Measurements from ENCODE around the gene ANKRD23. TPM values are rescaled to one million over a fixed set of nuclear protein-coding genes. Genes with fewer than 3 reads are reported as not detected.

ANKRD23 gene
- total RNA-seq, 3 donors from 2014 or later (not counting 1 experiment from before 2014, with no cell fraction given), result 8.3 to 11.2 (median 10.1) TPM

GRCh38 chr2:96846825-96847224 is 3.0 kb upstream of the ANKRD23 start:
- Mint-ChIP-seq H3K27me3 (ENCODE audit: low read depth in 2 of 2) (no peaks in the 10 kb centered on the region), H3K36me3 (no peaks in the 10 kb centered on the region), H3K9me3 (no peaks in the 10 kb centered on the region), H3K4me1 (peaks cover 0 to 5% of the 10 kb centered on the region in 2 donors), H3K4me3 (no peak overlapping the region), H3K27ac (no peak overlapping the region)
- Histone ChIP-seq H3K4me1 (ENCODE audit: control insufficient read depth, insufficient read depth, low read length) (no peaks in the 10 kb centered on the region), H3K27me3 (ENCODE audit: control insufficient read depth, insufficient read depth, low read length) (no peaks in the 10 kb centered on the region), H3K4me3 (ENCODE audit: low read length) (no peak overlapping the region), H3K36me3 (ENCODE audit: control insufficient read depth, insufficient read depth, low read length) (peaks cover 30% of the 10 kb centered on the region), H3K27ac (ENCODE audit: low read length) (no peak overlapping the region), H3K9me3 (ENCODE audit: control insufficient read depth, insufficient read depth, low read length) (no peaks in the 10 kb centered on the region)
- TF ChIP-seq, protein P1, sequence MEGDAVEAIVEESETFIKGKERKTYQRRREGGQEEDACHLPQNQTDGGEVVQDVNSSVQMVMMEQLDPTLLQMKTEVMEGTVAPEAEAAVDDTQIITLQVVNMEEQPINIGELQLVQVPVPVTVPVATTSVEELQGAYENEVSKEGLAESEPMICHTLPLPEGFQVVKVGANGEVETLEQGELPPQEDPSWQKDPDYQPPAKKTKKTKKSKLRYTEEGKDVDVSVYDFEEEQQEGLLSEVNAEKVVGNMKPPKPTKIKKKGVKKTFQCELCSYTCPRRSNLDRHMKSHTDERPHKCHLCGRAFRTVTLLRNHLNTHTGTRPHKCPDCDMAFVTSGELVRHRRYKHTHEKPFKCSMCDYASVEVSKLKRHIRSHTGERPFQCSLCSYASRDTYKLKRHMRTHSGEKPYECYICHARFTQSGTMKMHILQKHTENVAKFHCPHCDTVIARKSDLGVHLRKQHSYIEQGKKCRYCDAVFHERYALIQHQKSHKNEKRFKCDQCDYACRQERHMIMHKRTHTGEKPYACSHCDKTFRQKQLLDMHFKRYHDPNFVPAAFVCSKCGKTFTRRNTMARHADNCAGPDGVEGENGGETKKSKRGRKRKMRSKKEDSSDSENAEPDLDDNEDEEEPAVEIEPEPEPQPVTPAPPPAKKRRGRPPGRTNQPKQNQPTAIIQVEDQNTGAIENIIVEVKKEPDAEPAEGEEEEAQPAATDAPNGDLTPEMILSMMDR (IDR thresholded peaks at IDR 0.05), result no peak
- no peak for DNase-seq
- no peak for ATAC-seq
- intact Hi-C loops (cut with micrococcal nuclease), result no loop called here
- WGBS (ENCODE audit: insufficient coverage), result 98% methylated on average over 5 of the region's 5 CpGs

GRCh38 chr2:96844405-96844808 is 586 bp upstream of the ANKRD23 start:
- ATAC-seq, result no peak
- 88% methylated on average over 17 of the region's 17 CpGs for WGBS (ENCODE audit: insufficient coverage)

GRCh38 chr2:96842600-96842999 is 1.2 kb downstream of the ANKRD23 start:
- Histone ChIP-seq H3K4me3 (ENCODE audit: low read length) (no peak overlapping the region), H3K27ac (ENCODE audit: low read length) (no peak overlapping the region), H3K36me3 (ENCODE audit: control insufficient read depth, insufficient read depth, low read length) (peaks cover 6% of the 10 kb centered on the region), H3K4me1 (ENCODE audit: control insufficient read depth, insufficient read depth, low read length) (peaks cover 27% of the 10 kb centered on the region), H3K27me3 (ENCODE audit: control insufficient read depth, insufficient read depth, low read length) (no peaks in the 10 kb centered on the region), H3K9me3 (ENCODE audit: control insufficient read depth, insufficient read depth, low read length) (no peaks in the 10 kb centered on the region)
- no peaks in the 10 kb centered on the region for H3K9me3 Mint-ChIP-seq
- peaks cover 11 to 25% of the 10 kb centered on the region in 2 donors for H3K4me1 Mint-ChIP-seq
- H3K36me3 Mint-ChIP-seq, result no peaks in the 10 kb centered on the region
- ATAC-seq, result no peak
- H3K27me3 Mint-ChIP-seq (ENCODE audit: low read depth in 2 of 2), result no peaks in the 10 kb centered on the region
- TF ChIP-seq, protein P1 (IDR thresholded peaks at IDR 0.05), result no peak
- DNase-seq, result no peak
- H3K4me3 Mint-ChIP-seq, result no peak overlapping the region
- 95% methylated on average over 7 of the region's 7 CpGs for WGBS (ENCODE audit: insufficient coverage)
- intact Hi-C loops (cut with micrococcal nuclease), result no loop called here
- H3K27ac Mint-ChIP-seq, result peak overlapping the region in 1 of 2 donors; percentile 15

More at GRCh38 chr2:96844405-96844808, 586 bp upstream of the ANKRD23 start:
- peaks cover 10% of the 10 kb centered on the region for H3K4me1 ChIP-seq (ENCODE audit: control insufficient read depth, insufficient read depth, low read length)
- no peak for DNase-seq
- H3K36me3 ChIP-seq (ENCODE audit: control insufficient read depth, insufficient read depth, low read length), result peaks cover 16% of the 10 kb centered on the region
- H3K9me3 Mint-ChIP-seq, result no peaks in the 10 kb centered on the region
- H3K36me3 Mint-ChIP-seq, result no peaks in the 10 kb centered on the region
- no peaks in the 10 kb centered on the region for H3K27me3 ChIP-seq (ENCODE audit: control insufficient read depth, insufficient read depth, low read length)
- no peaks in the 10 kb centered on the region for H3K9me3 ChIP-seq (ENCODE audit: control insufficient read depth, insufficient read depth, low read length)
- peaks cover 6 to 19% of the 10 kb centered on the region in 2 donors for H3K4me1 Mint-ChIP-seq
- intact Hi-C loops (cut with micrococcal nuclease), result no loop called here
- no peaks in the 10 kb centered on the region for H3K27me3 Mint-ChIP-seq (ENCODE audit: low read depth in 2 of 2)
- TF ChIP-seq, protein P1 (IDR thresholded peaks at IDR 0.05), result no peak
- H3K27ac ChIP-seq (ENCODE audit: low read length), result no peak overlapping the region
- no peak overlapping the region for H3K4me3 ChIP-seq (ENCODE audit: low read length)
- no peak overlapping the region for H3K4me3 Mint-ChIP-seq
- H3K27ac Mint-ChIP-seq, result no peak overlapping the region

Data from natural killer cell (primary cell).